Pancreas (tissue), 10 donors: ENCODE data around the gene DNAJB11. TPM values are rescaled to one million over a fixed set of nuclear protein-coding genes. Genes with fewer than 3 reads are reported as not detected.

Experiments
- ATAC-seq, 4 donors: fragments of 200-7000 bp; cut with Tn5 transposase; one replicate each; pipeline versions ENCODE4 v1.8.0 to v1.9.1; 2020; ENCODE audit warnings: mild to moderate bottlenecking in 4 of 4, moderate library complexity in 4 of 4
- DNase-seq, 6 donors: peaks; one replicate each; pipeline ENCODE4 v3.0.0-alpha.2; 2020
- FAIRE-seq: peaks from 2 replicates; lab custom pipeline; 2012; peaks lifted over from hg19 to GRCh38; lab: Jason Lieb, UNC
- H3K27ac ChIP-seq, 4 donors: fragments of 200-600 bp; sonication (generic); 1 replicate in 3 of 4; 2 replicates in 1 of 4; pipeline versions ENCODE4 v1.5.0 to v1.8.0; 2020
- H3K27me3 ChIP-seq, 4 donors: fragments of 200-600 bp; one replicate each; pipeline ENCODE4 v1.8.0; 2021
- H3K36me3 ChIP-seq, 3 donors: fragments of 200-600 bp; sonication (generic) in 1 of 3; one replicate each; pipeline versions ENCODE4 v1.5.0 to v1.8.0; 2020 to 2021
- H3K4me1 ChIP-seq, 3 donors: fragments of 200-600 bp; one replicate each; pipeline ENCODE4 v1.8.0; 2021
- H3K4me3 ChIP-seq, 4 donors: fragments of 200-600 bp; sonication (generic) in 2 of 4; one replicate each; pipeline versions ENCODE4 v1.5.0 to v1.8.0; 2020 to 2021
- H3K9me3 ChIP-seq, 4 donors: fragments of 200-600 bp; one replicate each; pipeline ENCODE4 v1.8.0; 2021
- WGBS, 2 donors: extraction: QIAGEN DNeasy Blood & Tissue Kit; methylation state at CpG; one replicate each; pipeline ENCODE4 v1.1.7; 2013; 5-methylcytosine and 5-hydroxymethylcytosine counted together
- intact Hi-C, 3 donors: fragments of 100-400 bp; cut with DNase I; formaldehyde crosslinking; loops; one replicate each; pipeline versions ENCODE4 v1.11.1 to v1.14.2; 2022
- polyA plus RNA-seq, 2 donors: library from polyadenylated mRNA; stranded (reverse); fragments of 200-250 nt; gene quantifications; one replicate each; pipeline ENCODE4 v1.2.3, GENCODE V29; 2013
- total RNA-seq, 6 donors: library from RNA; stranded (reverse); fragmentation: NEBNext Ultra II Directional in 4 of 6; extraction: Animal tissue kit (Norgen Biotek cat#: 25700) in 4 of 6; gene quantifications; one replicate each; pipeline versions ENCODE4 v1.2.1 to v1.2.4, GENCODE V29; 2021 to 2023
- TF ChIP-seq, protein P1 (sequence below), 4 donors: fragments of 200-600 bp; sonication (generic) in 3 of 4; IDR thresholded peaks; one replicate each; pipeline versions ENCODE4 v1.5.0 to v1.8.0; 2021; ENCODE audit warnings: antibody characterized with exemption in 4 of 4
- donor health status: healthy with polysubstance abuse.
- donor health status: DM: no; HTN: no; CAD: no; lungs with moderate emphysema.
- donor health status: DM: no; HTN: no; CAD: no.
- donor health status: control.
- donor health status: control.
- donor health status: Bipolar disorder and iron deficiency.
- donor health status: DM: yes; HTN: yes; CAD: no.
- donor health status: DM: no; HTN: no; CAD: no.
- donor health status: DM: no; HTN: no; CAD: no.
- donor health status: DM: yes; HTN: yes; CAD: no.

DNAJB11 gene
- total and polyA plus RNA-seq, 8 donors = 21.9 to 52.6 (median 31.5) TPM

GRCh38 chr3:186625600-186626042 lies 55.1 kb downstream of the DNAJB11 start:
- intact Hi-C loops = no loop called here
- TF ChIP-seq, protein P1, sequence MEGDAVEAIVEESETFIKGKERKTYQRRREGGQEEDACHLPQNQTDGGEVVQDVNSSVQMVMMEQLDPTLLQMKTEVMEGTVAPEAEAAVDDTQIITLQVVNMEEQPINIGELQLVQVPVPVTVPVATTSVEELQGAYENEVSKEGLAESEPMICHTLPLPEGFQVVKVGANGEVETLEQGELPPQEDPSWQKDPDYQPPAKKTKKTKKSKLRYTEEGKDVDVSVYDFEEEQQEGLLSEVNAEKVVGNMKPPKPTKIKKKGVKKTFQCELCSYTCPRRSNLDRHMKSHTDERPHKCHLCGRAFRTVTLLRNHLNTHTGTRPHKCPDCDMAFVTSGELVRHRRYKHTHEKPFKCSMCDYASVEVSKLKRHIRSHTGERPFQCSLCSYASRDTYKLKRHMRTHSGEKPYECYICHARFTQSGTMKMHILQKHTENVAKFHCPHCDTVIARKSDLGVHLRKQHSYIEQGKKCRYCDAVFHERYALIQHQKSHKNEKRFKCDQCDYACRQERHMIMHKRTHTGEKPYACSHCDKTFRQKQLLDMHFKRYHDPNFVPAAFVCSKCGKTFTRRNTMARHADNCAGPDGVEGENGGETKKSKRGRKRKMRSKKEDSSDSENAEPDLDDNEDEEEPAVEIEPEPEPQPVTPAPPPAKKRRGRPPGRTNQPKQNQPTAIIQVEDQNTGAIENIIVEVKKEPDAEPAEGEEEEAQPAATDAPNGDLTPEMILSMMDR (IDR thresholded peaks at IDR 0.05) = no peak
- WGBS, 2 donors = 52 to 71% methylated on average over 4 of the region's 4 CpGs
- Histone ChIP-seq H3K4me1 (no peaks in the 10 kb centered on the region), H3K9me3 (no peaks in the 10 kb centered on the region), H3K27ac (no peak overlapping the region), H3K27me3 (no peaks in the 10 kb centered on the region), H3K4me3 (no peak overlapping the region), H3K36me3 (no peaks in the 10 kb centered on the region)
- DNase-seq (no peak), FAIRE-seq (no peak), ATAC-seq (no peak)

DNA sequence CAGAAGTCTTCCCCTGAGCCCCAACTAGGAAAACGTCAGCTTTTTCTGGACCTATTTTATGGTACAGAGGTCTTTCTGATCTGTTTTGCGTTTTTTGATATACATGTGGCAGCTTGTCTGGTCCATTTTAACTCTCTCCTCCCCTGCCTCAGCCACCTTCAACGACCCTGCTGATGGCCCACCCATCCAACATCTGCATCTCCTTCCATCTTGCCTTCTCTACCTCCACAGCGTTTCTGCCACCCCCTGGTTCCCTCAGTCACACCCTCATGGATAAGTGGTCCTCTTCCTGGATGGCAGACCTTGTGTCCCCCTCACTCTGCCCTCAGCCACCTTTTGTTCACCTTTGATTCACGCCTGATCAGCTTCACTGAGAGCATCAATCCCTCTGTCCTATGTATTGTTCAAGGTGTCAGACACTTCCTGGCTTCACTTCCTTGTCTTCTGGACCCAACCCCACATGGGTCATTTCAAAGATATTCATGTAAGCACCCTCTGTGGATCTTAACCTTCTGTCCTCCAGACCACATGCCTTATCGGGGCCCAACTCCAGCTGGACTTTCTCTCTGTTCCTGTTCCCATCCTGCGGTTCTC lies 55.8 kb downstream of the DNAJB11 start:
- no peaks in the 10 kb centered on the region for H3K36me3 ChIP-seq
- DNase-seq = no peak
- TF ChIP-seq, protein P1 (IDR thresholded peaks at IDR 0.05) = no peak
- no peaks in the 10 kb centered on the region for H3K4me1 ChIP-seq
- H3K4me3 ChIP-seq = no peak overlapping the region
- no peak for FAIRE-seq
- intact Hi-C loops = no loop called here
- H3K9me3 ChIP-seq = no peaks in the 10 kb centered on the region
- H3K27ac ChIP-seq = no peak overlapping the region
- 49 to 50% methylated on average over 7 of the region's 7 CpGs for WGBS, 2 donors
- no peak for ATAC-seq
- no peaks in the 10 kb centered on the region for H3K27me3 ChIP-seq

DNA sequence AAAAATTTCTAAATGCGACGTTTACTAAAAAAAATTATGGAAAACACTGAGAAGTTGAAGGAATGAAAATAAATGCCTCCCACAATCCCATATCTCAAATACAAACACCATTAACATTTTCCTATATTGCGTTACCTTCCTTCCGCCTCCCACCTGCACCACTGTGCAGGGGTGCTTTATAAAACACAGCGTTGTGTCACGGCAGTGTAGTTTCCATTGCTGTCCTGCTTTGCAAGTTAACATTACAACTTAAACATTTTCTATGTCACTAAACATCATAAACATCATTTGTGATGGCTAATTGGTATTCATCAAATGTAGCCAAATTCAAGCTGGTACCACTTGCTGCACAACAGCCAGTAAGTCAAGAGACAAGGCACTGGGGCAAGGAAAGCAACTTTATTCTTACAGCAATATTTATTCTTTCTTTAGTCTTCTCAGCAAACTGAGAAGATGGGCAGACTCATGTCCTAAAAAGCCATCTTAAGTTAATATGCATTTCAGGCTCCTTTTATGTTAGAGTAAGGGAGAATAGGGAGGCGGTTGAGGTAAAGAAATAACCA lies 57.4 kb downstream of the DNAJB11 start:
- DNase-seq (no peak), ATAC-seq (no peak), FAIRE-seq (no peak)
- 80 to 90% methylated on average over 7 of the region's 7 CpGs for WGBS, 2 donors
- Histone ChIP-seq H3K4me1 (no peaks in the 10 kb centered on the region), H3K36me3 (no peaks in the 10 kb centered on the region), H3K27ac (no peak overlapping the region), H3K27me3 (no peaks in the 10 kb centered on the region), H3K4me3 (no peak overlapping the region), H3K9me3 (no peaks in the 10 kb centered on the region)
- TF ChIP-seq, protein P1 (IDR thresholded peaks at IDR 0.05) = no peak
- intact Hi-C loops = no loop called here

- WGBS, 2 donors = 66 to 77% methylated on average over 7 of the region's 7 CpGs
- no peaks in the 10 kb centered on the region for H3K4me1 ChIP-seq
- FAIRE-seq (no peak), ATAC-seq (no peak), DNase-seq (no peak)
- intact Hi-C loops = no loop called here
- no peak overlapping the region for H3K4me3 ChIP-seq
- no peaks in the 10 kb centered on the region for H3K9me3 ChIP-seq
- TF ChIP-seq, protein P1 (IDR thresholded peaks at IDR 0.05) = no peak
- no peaks in the 10 kb centered on the region for H3K27me3 ChIP-seq
- H3K27ac ChIP-seq = no peak overlapping the region
- no peaks in the 10 kb centered on the region for H3K36me3 ChIP-seq
Measured at GRCh38 chr3:186628756-186629155, 58.2 kb downstream of the DNAJB11 start.

DNA sequence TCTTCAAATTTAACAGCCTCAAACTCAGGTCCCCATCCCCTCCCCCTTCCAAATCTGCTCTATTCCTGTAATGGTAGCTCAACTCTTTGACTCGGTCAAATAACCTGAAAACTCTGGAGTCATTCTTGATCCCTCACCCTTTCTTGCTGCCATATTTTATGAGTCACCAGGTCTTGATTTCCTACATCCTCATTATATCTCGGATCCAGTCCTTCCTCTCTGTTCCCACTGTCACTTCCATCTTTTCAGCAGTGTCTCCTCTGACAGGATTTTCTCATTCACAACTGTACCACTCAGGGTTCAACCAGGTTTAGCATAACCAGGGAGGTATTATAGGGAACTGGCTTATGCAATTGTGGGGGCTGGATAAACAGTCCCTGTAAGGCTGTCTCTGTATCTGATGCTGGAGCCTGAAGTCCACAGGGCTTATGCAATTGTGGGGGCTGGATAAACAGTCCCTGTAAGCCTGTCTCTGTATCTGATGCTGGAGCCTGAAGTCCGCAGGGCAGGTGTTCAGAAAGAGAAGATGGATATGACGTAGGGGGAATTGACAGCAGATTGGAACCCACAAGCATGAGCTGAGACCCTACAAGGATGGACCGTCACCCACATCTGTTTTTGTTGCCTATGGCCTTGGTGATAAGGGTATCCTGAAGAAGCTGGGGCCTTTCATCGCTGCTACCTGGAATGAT lies 60.6 kb downstream of the DNAJB11 start:
- H3K4me3 ChIP-seq = no peak overlapping the region
- no peaks in the 10 kb centered on the region for H3K36me3 ChIP-seq
- DNase-seq (no peak), ATAC-seq (no peak), FAIRE-seq (no peak)
- H3K4me1 ChIP-seq = no peaks in the 10 kb centered on the region
- WGBS, 2 donors = 72 to 85% methylated on average over 6 of the region's 6 CpGs
- intact Hi-C loops = no loop called here
- TF ChIP-seq, protein P1 (IDR thresholded peaks at IDR 0.05) = no peak
- H3K27me3 ChIP-seq = no peaks in the 10 kb centered on the region
- no peaks in the 10 kb centered on the region for H3K9me3 ChIP-seq
- H3K27ac ChIP-seq = no peak overlapping the region
